ENCODE data around the gene MCTP1.

- TF ChIP-seq CTCF (IDR thresholded peaks at IDR 0.05 in 2 of 3, conservative IDR thresholded peaks at IDR 0.05 in 1 of 3; ENCODE audit: control insufficient read depth in 2 of 3, extremely low read depth in 1 of 3, insufficient read depth in 1 of 3, low read depth in 3 of 3, low read length in 3 of 3) (no peak), RAD51 (IDR thresholded peaks at IDR 0.05) (no peak), ZBTB4 (CRISPR knock-in tag; IDR thresholded peaks at IDR 0.05) (no peak), EZH2 (IDR thresholded peaks at IDR 0.05; ENCODE audit: borderline replicate concordance, control insufficient read depth, low read depth, low read length) (no peak), CREB1 (IDR thresholded peaks at IDR 0.05; ENCODE audit: low read depth) (no peak), POLR2AphosphoS5 (IDR thresholded peaks at IDR 0.05; ENCODE audit: low read length) (no peak)
Observed at GRCh38 chr5:95221234-95221633, 63.7 kb downstream of the MCTP1 start.

All from GM12878 (cell line).